Measurements from ENCODE around the gene MTERF2.

Gene MTERF2

DNA sequence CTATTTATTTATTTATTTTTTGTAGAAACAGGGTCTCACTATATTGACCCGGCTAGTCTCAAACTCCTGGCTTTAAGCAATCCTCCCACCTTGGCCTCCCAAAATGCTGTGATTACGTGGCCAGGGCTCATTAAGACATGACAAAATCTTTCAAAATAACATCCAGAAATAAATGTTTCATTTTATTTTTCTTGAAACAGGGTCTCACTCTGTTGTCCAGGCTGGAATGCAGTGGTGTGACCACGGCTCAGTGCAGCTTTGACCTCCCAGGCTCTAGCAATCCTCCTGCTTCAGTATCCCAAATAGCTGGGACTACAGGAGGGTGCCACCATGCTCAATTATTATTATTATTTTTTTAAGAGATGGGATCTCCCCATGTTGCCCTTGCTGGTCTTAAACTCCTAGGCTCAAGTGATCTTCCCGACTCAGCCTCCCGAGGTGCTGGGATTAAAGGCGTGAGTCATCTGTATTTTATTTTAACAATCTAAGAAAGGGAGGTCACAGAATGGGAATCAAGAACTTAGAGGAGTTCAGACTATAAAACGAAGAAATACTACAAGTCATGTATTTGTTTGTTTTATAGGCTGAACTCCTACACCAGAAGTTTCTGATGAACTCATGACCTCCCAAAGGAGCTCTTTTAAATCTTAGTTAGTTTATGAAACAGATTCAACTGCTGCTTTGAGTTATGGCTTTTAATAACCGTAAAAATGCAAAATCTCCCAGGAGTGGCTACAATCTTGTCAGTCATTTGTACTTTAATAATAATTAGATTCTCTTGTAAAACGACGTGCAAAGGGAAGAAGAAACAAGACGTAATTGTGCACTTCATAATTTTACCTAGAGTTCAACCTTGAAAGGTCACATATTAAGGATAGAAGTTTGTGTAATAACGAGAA, 33.3 kb downstream of the MTERF2 start:
- no peak for DNase-seq (ENCODE audit: low read depth in 2 of 2)

DNA sequence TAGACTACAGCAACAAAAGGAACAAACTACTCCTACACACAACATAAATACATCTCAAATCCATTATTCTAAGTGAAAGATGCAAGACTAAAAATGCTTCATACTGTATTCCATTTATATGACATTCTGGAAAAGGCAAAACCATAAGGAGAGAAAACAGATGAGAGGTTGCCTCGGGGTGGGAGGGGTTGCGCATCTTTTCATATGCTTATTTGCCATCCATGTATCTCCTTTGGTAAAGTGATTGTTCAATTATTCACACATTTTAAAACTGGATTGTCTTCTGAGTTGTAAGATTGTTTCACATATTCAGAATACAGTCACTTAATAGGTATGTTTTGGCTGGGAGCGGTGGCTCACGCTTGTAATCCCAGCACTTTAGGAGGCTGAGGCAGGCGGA, 36.4 kb downstream of the MTERF2 start:
- DNase-seq (ENCODE audit: low read depth in 2 of 2), result no peak

DNA sequence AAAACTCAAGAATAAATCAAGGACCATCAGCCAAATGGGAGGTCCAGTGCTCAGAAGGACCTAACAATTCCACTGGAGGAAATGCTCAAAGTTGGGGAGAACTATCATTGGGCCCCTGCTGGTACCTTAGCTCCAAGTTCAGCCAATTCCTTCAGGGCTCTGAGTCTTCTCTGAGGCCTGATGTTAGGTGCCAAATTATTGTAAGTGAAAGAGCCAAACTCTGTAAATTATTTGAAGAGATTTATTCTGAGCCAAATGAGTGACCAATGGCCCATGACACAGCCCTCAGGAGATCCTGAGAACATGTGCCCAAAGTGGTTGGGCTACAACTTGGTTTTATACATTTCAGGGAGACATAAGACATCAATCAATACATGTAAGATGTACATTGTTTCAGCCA, 39.5 kb downstream of the MTERF2 start:
- no peak for DNase-seq (ENCODE audit: low read depth in 2 of 2)

DNA sequence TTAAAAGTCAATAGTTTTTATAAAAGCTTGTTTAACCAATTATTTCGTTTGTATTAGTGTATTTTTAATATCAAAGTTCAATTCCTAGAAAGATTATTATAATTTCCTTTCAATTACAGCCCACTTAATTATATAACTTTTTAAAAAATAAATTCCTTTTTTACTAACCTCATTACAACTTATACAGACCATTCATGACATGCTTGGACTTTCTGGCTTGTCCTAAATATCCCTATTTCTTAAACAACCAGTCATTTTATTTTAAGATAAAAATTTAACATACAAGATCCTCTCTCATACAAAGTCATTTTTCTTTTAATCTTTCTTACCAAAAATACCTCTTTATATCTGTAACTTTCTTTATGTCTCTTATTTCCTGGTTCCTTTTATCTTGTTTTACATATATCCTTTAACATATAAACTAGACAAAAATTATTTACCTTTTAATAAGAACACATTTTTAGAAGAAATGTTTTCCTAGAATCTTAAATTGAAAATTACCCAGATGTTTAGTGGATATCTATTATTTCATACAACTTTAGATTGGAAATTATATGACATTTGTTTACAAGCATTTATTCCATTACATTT, 41.6 kb downstream of the MTERF2 start:
- DNase-seq (ENCODE audit: low read depth in 2 of 2), result no peak

DNA sequence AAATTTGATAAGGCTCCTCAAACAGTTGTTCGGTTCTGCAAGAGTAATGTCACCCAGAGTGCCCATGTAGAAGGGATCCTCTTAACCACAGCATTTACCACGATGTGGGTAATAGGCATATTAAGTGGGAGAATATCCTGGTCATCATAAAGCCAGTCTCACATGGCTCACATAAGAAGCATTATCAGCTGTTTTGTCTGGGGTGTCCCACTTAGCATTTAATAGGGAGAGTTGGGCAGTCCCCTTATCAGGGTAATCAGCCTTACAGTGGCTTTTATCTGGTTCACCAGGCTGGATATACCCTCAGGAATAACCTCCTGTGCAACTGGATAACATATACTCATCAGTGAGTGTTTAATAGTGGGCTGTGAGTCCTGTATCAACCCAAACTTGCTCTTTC, 44.2 kb downstream of the MTERF2 start:
- DNase-seq (ENCODE audit: low read depth in 2 of 2), result no peak

DNA sequence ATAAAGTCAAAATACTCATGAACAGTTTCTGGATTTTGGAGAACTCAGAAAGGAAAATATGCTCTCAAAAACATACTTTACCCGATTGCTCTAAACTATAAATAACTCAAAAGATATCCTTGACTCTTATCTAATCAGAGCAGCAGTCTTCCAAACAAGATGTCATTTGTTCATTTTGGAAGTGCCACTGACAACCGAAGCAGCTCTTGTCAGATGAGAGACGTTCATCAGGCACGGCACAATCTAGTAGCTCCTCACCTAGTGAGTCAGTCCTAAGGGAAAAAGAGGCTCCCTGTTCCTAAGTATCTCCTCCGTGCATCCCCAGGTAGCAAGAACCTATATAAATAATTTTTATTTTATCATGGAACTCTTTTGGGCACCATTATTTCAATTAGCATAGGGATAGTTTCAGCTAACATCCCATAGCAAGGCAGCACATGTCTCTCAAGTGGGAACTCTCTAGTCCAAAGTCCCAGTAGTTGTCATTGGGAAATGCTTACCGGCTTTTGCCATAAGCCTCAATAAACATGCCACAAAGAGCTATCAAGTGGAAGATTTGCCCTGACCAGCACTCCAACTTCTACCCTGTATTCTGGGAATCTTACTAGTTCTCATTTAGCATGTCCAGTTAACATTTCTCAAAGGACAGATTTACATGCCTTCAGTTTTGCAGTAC, 45.3 kb downstream of the MTERF2 start:
- no peak for DNase-seq (ENCODE audit: low read depth in 2 of 2)

DNA sequence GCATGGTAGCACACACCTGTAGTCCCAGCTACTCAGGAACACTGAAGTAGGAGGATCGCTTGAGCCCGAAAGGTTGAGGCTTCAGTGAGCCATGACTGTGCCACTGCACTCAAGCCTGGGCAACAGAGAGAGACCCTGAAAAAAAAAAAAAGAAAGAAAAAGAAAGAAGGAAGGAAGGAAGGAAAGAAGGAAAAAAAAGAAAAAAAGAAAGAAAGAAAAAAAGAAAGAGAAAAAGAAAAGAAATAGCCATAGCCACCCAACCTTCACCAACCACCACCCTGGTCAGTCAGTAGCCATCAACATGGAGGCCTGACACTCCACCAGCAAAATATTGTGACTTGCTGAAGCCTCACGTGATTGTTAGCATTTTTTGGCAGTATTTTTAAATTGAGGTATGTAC, 52.7 kb downstream of the MTERF2 start:
- no peak for DNase-seq (ENCODE audit: low read depth in 2 of 2)
